ENCODE measurements around the gene CACUL1.
"Not testable (repeated sequence)": the region's sequence is repeated elsewhere in the genome, so short reads cannot be mapped to it uniquely, and the experiment has no call there.

CACUL1 gene

DNA sequence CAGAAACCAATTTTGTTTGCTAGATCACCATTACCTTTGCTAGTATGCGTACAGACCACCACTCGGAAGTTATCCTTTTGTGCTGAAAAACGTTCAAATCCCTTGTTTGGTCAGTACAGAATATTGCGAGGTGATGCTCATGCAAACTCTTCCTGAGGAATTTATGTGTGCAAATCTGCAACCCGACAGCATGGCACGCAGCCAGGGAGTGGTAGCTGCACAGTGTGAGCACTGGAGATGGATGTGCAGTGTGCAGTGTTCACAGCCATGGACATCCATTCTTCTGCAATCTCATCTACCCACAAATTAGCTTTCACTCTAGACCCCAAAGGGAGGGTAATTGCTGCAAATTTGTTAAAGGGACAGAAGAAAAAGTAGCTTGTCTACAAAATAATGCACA lies 72.2 kb downstream of the CACUL1 start:
- no peak for DNase-seq

DNA sequence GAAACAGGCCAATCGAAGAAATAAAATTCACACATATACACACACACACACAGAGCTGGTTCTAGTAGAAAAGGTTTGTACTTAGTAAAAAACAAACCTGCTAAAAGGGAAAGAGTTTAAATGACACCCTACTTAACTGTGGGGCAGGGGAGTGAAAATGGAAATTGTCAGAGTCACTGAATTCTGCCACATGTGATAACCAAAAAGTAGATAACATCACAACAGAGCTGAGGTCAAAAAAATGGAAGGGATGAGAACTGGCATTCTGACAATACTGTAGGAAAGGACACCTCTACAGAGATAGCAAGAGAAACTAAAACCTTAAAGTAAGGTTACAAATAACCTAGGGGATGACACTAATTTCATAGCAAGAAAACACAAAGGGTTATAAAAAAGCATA lies 74.6 kb downstream of the CACUL1 start:
- no peak for DNase-seq

DNA sequence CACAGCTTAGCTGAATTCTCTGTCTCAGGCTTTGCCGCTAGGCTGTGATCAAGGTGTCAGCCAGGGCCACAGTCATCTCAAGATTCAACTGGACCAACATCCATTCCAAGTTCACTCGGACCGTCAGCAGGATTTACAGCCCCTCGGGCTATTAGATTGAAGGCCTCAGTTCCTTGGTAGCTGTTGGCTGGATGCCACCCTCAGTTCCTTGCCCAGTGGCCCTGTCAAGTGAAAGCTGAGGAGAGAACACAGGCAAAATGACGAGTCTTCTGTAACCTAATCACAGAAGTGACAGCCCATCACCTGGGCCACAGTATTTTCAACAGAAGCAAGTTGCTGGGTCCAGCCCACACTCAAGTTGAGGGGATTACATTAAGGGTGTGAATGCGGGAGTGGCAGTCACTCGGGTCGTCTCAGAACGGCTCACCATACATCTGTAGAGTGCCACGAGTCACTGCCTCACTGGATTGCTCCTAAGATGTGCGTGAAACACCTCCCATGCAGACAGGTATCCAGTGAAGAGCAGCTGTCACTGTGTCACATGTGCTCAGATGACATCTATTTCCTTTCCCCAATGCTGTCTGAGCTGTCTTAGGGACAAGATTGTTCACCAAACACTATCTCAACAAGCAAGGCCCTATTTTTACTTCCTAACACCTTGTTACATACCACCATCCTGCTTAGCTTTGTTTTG lies 80.4 kb downstream of the CACUL1 start:
- no peak for DNase-seq

DNA sequence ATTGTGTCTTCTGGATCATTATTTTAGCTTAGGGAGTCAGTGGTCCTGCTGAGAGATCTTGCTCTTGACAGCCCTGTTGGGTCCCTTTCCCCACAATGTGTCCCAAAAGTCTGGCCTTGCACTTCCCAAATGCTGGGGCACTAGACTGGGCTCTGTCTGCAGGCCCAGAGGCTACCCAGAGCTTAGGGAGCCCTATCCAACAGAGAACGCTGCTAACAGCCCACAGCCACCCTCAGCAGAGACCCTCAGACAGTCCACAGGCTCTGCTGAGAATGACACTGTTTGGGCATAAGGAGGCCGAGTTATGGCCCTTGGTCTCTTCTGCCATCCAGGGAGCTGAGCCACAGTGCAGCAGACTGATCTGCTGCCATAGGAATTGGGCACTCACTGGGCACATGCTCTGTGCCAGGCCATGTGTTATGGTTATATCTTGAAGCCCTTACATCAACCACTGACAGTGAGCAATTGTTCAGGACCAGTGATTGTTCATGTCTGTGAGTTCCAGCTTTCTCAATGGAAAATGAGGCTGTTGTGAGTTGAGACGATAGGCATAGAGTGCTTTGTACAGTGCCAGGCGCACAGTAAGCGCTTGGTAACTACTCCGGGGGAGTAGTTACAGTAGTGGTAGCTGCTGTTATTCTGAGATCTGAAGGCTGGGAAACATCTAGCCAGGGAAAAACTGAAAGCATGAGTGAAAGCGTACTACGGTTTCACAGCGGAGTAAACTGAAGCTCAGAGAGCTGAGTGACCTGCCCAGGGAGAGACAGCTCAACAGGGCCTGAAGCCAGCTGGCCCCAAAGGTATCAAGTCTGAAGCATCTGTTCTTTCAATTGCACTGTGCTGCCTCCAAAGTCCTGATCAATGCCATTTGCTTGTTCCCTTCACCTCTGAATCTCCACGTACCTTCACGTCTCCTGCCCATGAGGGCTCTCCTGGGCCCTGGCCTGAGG lies 81.7 kb downstream of the CACUL1 start:
- DNase-seq: no peak

DNA sequence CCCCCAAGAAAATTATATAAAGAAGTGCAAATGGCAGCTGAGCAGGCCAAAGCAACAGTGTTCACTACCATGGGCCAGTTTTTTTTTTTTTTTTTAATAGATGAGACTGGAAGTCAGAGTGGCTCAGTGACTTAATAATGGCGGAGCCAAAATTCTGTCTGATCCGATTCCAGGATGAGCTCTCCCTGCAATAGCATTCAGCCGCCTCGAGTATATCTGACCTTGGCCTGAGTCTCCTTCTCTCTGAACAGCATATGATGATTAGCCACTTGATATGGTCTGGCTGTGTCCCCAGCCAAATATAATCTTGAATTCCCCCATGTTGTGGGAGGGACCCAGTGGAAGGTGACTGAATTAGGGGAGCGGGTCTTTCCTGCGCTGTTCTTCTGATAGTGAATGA lies 82.6 kb downstream of the CACUL1 start:
- DNase-seq: no peak

DNA sequence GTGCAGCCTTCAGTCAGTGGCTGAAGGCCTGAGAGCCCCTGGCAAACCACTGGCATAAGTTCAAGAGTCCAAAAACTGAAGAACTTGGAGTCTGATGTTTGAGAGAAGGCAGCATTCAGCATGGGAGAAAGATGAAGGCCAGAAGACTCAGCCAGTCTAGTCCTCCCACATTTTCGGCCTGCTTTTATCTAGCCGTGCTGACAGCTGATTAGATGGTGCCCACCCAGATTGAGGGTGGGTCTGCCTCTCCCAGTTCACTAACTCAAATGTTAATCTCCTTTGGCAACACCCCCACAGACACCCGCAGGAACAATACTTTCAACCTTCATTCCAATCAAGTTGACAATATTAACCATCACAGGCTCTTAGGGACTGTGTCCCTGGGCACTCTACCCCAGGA lies 83.5 kb downstream of the CACUL1 start:
- DNase-seq: not testable (repeated sequence)

DNA sequence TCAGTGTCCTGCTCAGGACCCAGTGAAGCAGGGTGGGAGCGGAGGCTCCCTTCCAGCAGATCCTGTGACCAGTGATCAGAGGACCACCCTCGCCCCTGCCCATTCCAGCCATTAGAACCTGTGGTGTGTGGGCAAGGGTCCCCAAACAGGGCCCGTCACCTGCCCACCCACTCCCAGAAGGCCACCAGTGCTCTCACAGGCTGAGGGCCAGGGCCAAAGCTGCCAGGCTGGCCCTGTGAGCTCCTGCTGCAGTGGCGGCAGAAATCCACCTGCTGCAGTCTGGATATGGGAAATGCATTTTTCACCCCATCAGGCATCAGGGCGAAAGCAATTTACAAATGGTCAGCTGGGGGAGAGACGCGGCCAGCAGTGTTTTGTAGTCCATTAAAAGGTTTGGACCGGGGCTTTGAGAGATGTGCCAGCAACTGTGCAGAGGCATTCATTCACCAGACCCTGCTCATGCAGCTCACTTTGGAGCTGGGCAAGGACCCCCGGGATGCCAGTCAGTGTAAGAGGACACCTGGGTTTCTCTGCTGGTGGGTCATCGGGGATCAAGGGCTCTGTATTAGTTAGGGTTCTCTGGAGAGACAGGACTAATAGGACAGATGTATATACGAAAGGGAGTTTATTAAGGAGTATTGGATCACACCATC lies 84.2 kb downstream of the CACUL1 start:
- no peak for DNase-seq

DNA sequence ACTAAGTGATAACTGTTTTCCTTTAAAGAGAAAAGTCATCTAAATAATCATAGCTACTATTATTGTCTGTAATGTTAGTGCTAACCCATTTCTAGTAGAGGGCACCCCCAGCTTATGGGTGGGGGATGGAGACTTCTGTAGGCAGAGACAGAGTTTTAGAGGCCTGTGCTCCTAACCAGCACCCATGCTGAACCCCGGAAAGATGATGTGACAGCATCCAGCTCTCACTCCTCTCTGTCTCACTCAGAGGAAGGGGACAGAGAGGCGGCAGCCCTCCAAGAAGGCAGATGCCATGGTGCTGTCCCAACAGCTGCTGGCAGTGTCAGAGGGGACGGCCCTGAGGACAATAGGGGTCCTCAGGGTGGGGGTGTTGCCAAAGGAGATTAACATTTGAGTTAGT lies 84.9 kb downstream of the CACUL1 start:
- no peak for DNase-seq

DNA sequence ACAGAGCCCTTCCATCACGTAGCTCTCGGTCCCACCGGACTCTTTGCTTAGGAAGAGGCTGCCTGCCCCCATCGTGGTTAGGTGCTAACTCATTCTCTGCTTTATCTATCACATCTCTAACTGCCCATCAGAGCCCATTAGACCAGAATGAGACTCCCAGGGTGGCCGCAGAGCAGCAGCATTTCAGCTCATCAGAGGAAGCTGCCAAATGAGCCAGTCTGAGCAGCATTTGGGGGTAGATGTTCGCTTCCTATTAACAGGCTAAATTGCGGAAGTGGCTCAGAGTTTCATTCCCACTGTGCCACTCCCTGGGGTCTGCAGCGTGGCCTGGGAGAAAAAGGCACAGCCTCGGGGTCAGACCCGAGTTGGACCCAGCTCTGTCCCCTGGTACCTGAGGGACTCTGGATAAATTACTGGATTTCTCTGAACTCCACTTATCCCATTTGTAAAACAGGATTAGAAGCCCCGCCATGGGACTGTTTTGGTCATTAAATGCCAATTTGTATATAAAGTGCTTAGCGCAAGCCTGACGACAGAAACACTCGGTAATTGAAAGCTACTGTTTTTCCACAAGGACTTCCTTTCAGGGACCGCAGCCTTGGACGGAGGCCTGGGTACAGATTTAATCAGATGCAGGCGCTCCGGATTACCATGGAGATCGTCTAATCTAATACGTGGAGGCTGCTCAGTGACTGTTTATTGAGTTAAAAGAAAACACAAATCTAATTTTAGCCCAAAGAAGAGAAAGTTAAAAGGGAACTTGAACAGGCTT lies 85.6 kb downstream of the CACUL1 start:
- no peak for DNase-seq

DNA sequence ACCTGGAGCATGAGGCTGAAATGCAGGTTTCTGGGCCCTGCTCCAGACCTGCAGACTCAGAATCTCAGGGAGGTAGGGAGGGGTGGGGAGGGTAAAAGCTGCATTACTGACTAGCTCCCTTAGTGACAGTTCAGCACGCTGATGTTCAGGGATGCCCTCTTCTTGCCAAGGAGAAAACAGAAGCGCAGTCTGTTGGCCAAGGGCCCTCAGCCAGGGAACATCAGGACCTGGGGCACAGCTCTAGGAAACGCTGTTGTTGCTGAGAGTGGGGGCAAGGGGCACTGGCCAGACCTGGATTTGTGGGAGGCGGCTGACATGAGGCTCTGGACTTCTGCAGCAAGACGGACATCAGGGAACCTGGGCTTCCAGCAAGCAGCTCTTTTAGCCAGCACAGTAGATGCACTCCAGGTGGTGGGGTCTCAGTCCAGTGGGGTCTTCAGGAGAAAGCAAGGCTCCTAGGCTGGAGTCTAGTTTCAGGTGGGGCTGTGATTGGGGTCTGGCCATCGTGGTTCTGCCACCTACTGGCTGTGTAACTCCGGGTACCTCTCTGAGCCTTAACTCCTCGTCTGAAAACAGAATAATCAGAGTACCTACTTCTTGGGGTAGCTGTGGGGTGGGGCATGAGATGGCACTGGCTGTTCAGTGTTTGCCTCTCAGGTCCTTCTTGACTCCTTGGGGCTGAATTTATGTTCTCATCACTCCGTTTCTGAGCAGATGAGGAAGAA lies 86.4 kb downstream of the CACUL1 start:
- no peak for DNase-seq

DNA sequence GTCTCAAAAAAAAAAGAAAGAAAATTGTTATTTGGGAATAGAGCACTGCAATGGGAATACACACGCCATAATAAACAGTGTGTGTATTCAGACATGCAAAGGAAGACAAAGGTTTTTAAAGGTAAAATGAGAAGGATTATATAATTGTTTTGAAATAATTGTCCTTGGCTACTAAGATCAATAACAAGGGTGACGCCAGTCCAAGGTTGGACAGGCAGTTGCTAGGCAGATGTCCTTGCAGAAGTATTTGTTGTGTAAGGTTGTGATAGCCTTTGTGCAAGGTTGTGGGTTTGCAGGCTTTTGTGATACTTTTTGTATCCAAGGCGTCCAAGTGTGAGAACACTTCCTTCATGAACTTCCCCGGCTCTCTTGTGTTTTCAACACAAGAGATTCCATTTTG lies 87.0 kb downstream of the CACUL1 start:
- DNase-seq: no peak

DNA sequence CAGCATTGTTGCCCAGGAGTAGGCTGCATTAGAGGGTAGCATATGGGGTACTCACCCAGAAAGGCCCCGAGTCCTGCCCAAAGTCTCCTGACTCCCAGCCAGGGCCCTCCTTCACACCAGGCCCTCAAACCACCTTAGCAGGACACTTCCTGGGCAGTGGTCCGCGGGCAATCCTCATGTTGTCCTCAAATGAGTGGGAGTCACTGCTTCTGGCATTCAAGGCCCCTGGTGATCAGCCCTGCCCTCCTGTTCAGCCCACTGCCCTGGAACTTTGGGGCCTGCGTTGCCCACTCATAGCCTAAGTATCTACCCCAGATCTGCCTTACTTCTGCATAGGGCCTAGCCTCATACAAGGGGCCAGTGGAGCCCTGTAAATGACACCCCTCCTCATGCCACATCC lies 88.4 kb downstream of the CACUL1 start:
- no peak for DNase-seq

DNA sequence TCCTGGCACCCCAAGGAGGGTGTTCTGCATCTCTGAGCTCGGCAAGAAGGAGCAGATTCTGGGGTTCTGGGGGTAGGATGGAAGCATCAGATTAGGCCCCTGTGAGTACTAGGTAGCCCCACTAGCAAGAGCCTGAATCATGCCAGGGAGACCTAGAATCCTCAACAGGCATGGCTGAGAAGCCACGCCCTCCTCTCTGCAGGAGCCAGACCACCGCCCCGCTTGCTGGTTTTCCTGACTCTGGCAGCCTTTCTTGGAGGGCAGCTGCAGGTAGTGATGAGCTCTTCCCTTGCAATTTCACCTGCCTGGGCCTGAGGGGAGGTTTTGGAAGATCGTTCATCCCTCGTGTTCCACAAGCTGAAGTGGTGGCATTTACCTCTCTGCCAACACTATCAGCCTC lies 90.4 kb downstream of the CACUL1 start:
- DNase-seq: no peak

DNA sequence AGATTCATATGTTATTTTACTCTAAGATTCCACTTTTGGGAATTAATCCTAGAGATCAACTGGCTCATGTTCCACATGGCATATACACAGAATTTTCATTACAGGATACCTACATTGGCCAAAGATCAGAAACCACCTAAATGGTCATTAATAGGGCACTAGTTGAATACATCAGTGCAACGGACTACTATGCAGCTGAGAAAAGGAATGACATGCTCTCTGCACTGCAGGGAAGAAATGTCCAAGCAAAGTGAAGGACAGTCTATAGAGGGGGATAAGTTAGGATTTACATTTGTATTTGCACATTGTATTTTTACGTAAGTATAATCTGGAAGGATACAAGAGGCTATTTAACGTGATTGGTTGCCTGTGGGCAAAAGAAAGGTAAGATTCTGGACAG lies 91.6 kb downstream of the CACUL1 start:
- DNase-seq: no peak

DNA sequence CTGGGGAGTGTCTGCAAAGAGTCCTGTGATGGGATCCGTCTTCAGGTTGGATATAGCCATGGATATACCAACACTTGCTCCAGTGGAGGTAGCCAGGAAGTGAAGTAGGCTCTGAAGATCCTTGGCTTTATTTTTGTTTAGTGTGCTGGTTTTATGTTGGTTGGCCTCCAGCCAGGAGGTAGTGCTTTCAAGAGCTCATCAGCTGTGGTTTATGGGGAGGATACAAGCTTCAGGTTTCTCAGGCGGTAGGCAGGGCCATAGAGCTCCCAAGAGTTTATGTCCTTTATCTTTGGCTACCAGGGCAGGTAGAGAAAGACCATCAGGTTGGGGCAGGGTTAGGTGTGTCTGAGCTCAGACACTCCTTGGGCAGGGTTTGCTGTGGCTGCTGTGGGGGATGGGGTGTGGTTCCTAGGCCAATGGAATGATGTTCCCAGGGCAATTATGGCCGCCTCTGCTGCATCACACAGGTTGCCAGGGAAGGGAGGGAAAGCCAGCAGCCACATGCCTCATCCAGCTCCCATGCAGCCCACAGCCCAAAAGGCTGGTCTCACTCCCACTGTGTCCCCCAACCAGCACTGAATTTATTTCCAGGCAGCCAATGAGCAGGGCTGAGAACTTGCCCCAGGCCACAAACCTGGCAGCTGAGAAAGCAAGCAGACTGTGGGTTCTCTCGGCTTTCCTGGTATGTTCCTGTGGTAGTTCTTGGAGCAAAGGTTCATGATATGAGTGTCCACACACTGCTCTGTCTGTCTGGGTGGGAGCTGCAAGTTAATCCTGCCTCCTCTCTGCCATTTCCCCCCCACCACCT lies 92.3 kb downstream of the CACUL1 start:
- DNase-seq: no peak

DNA sequence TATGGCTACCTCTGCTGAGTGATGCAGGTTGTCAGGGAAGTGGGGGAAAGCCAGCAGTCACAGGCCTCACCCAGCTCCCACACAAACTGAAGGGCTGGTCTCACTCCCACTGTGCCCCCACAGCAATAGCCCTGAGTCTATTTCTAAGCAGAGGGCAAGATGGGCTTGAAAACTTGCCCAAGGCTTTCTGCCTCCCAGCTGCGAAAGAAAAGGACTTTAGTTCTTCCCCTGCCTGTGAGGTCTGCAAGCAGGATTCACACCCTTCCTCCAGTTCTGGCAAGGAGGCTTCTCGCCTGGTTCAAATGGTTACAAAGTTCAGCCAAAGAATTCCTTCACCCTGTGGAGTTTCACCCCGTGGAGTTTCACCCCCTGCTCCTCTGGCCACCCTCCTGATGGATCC lies 96.0 kb downstream of the CACUL1 start:
- no peak for DNase-seq

DNA sequence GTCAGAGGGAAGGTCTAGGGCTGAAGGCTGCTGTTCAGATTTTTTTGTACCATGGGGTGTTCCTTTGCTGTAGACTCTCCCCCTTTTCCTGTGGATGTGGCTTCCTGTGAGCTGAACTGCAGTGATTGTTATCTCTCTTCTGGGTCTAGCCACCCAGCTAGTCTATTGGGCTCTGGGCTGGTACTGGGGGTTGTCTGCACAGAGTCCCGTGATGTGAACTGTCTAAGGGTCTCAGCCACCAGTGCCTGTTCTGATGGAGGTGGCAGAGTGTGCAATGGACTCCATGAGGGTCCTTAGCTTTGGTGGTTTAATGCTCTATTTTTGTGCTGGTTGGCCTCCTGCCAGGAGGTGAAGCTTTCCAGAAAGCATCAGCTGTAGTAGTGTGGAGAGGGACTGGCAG lies 96.6 kb downstream of the CACUL1 start:
- DNase-seq: not testable (repeated sequence)

DNA sequence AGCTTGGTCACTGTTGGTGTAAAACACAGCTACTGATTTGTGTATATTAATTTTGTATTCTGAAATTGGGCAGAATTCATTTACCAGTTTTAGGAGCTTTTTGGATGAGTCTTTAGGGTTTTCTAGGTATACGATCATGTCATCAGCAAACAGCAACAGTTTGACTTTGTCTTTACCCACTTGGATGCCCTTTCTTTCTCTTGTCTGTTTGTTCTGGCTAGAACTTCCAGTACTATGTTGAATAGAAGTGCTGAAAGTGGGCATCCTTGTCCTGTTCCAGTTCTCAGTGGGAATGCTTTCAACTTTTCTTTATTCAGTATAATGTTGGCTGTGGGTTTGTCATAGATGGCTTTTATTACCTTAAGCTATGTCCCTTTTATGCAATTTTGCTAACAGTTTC lies 109.5 kb downstream of the CACUL1 start:
- not testable (repeated sequence) for DNase-seq

DNA sequence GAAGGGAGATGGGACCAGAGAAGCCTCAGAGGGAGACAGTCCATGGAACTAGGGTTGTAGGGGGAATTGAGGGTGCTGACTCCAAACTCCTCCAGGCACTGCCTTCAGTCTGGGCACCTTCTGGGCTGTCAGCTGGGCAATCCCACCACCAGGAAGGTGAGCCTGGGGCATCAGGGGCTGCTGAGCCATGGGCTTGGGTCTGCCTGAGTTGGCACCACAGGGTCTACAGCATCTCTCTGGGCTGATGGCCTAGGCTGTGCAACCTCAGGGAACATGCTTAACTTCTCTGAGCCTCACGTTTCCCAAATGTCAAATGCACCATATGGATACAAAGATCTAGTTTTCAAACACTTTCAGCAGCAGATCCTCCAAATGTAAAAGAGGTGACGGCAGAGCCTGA lies 112.5 kb downstream of the CACUL1 start:
- no peak for DNase-seq

DNA sequence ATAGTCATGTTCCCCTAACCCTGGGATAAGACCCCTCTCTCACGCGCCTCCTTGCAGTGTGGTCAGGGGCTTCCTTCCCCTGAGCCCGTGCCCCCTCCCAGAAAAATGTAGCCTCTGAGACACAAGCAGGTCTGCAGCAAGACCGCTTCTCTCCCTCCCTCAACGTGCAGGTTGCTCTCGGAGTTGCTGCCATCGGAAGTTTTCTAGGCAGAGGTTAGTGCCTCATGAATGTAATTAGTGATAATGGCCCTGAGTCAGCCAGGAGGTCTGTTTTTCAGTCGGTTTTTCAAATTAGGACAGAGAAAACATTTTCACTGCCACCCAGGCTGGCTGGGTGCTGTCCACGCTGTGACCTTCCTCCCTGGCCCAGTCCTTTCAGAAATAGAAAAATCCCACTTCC lies 116.1 kb downstream of the CACUL1 start:
- no peak for DNase-seq

DNA sequence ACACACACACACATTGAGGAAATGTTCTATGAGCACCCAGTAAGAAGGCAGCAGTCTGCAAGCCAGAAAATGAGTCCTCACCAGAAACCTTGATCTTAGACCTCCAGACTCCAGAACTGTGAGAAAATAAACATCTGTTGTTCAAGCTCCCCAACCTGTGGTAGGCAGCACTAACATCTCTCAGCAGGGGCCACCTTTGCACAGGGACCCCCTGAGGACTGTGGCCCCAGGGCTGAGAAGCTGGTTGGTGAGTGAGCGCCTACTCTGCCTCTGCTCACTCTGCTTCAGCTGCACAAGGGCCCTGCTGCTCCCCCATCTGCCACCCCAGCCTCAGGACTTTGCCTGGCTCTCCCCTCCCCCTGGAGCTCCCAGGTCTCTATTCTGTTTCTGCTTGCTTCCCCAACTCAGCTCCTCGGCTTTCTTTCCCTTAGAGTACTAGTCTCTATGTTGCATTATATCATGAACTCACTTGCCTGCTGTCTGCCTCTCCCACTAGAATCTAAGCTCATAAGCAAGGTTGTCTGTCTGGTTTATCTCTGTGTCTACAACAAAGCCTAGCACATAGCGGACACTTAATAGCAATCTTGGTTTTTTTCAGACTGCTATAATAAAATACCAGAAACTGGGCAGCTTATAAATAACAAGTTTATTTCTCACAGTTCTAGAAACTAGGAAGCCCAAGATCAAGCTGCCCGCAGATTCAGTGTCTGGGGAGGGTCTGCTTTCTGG lies 118.9 kb downstream of the CACUL1 start:
- DNase-seq: no peak

All from activated CD4-positive, alpha-beta T cell treated with anti-CD3 and anti-CD28 coated beads for 48 hours (primary cell).